SKM-1 (cell line): ENCODE data around the gene CCDC92B.
A peak's percentile ranks its signal among the peaks of the same experiment; 100 is the strongest.
"Not testable (repeated sequence)": the region's sequence is repeated elsewhere in the genome, so short reads cannot be mapped to it uniquely, and the experiment has no call there.

Source experiments
- DNase-seq: peaks from one replicate; lab custom pipeline; 2025; ENCODE audit not compliant: unreplicated experiment; lab: John Stamatoyannopoulos, UW

Gene CCDC92B

GRCh38 chr17:2749058-2749783 lies at the start of gene CCDC92B:
CCDC92B (minus strand) TSS chr17:2749652; CDS start chr17:2735145, 14,507 bp downstream.
- DNase-seq = no peak

- DNase-seq = no peak
Measured at GRCh38 chr17:2798678-2799077, 49.2 kb upstream of the CCDC92B start.

- DNase-seq = no peak
Measured at GRCh38 chr17:2798188-2798587, 48.7 kb upstream of the CCDC92B start.

- DNase-seq = no peak
Measured at GRCh38 chr17:2797637-2798036, 48.2 kb upstream of the CCDC92B start.

DNA sequence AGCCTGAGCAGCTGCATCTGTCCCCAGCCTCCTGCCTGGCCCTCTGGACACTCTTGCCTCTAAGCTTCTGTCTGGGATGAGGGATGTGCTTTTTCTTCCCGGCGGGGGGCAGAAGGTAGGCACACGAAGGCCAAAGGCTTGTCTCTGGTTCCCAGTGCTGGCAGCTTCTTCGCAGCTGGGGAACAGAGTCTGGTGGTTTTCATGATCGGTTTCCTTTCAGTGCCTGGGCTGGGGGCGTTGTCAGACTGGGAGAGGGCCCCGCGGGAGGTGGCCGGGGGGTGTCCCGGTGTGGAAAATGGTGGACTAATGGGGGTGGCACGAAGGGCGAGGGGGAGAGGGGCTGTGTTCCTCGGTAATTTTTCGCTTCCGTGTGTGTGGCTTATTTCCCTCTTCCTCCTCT lies 47.8 kb upstream of the CCDC92B start:
- no peak for DNase-seq

DNA sequence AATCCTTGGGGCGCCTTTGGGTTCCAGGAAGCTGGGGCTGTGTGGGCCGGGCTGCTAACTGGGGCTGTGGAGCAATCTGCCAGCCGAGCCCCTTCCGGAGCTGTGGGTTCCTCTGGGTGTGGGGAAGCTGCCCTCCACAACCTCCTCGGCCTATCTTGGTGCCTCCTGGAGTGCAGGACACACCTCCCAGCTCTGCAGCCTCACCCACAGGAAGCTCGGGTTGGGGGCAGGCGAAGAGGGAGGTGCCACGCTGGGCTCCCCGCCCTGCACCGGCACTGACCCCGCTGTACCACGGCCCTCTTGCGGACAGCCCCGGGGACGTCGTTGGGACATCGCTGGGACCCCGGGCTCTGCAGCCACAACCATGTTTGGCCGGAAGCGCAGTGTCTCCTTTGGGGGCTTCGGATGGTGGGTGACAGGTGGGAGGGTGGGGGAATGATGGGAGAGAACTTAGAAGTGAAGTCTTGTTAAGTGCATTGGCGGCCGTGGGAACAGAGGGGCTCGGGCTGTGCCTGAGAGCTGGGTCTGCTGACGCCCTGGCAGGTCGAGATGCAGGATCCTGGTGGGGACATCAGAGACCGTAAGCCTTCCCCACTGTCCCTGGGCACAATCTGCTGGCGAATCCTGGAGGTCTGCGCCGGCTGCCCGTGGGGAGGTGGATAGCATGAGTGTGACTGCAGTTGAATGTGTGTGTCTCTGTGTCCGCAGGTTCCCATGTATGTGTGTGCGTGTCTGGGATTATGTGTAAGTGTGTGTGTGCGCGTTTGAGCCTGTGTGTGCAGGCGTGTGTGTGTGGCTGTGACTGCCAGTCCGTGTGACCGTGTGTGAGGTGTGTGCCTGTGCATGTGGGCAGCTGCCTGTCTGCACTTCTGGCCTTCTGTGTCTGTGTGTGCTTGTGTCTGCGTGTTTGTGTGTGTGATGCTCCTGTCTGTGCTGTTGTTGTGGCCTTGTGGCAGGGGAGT lies 47.0 kb upstream of the CCDC92B start, which contains the start of gene RAP1GAP2:
RAP1GAP2 (plus strand) TSS at position 275 of the 962 bp plus-strand sequence; CDS start at position 365, 90 bp downstream.
- DNase-seq = peak; percentile 79

GRCh38 chr17:2795441-2796163 lies 46.1 kb upstream of the CCDC92B start:
- no peak for DNase-seq

DNA sequence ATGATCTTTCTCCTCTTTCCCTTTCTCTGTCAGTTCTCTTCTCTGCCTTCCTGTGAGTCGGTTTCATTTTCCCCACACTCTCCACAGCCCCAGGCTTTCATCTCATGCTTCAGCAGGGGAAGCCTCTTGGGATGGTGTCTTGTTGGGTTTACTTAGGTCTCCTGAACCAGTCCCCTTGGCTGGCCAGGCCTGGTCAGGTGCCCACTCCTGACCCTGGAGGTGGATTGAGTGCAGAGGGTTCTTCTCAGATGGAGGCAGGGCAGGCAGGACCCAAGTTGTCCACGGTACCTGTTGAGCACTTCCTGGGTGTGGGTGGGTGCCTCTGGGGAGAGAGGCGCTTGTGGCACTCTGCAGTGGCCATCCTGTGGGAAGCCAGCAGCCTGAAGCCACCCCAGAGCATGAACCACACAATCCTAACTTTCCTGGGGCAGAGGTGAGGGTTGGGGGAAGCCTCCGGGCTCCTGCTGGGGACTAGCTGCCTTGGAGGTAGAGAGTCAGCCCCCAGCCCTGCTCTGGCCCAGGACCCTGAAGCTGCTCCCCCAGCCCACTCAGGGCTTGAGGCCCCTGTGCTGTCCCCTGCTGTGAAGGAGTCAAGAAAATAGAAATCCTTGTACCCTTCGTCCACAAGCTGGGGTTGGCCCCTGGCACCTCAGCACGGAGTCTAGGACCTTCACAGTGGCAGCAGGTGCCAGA lies 44.8 kb upstream of the CCDC92B start:
- no peak for DNase-seq

- no peak for DNase-seq
Measured at GRCh38 chr17:2792366-2793169, 43.1 kb upstream of the CCDC92B start.

GRCh38 chr17:2789700-2790099 lies 40.2 kb upstream of the CCDC92B start:
- no peak for DNase-seq

DNA sequence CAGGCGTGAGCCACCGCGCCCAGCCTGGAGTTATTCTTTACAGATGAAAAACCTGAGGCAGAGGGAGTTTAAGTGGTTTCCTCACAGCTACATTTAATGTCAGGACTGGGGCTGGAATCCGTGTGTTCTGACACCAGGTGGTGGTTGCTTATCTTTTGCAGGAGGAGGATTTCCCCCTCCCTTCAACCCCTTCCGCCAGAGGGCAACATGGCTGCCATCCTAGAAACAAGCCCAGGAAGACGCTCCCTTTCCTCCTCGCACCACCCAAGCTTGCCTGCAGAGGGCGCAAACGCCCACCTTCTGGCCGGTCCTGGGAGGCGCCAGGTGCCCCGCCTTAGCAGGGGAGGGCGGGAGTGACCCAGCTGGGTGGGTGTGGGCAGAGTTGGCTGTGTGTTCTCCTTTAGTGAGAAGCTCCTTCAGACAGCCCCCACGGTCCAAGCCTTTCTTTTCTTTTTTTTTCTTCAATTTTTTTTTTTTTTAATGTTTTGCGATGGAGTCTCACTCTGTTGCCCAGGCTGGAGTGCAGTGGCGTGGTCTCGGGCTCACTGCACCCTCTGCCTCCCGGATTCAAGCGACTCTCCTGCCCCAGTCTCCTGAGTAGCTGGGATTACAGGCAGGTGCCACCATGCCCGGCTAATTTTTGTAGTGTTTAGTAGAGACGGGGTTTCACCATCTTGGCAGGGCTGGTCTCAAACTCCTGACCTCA lies 36.9 kb upstream of the CCDC92B start:
- DNase-seq = peak; percentile 10

DNA sequence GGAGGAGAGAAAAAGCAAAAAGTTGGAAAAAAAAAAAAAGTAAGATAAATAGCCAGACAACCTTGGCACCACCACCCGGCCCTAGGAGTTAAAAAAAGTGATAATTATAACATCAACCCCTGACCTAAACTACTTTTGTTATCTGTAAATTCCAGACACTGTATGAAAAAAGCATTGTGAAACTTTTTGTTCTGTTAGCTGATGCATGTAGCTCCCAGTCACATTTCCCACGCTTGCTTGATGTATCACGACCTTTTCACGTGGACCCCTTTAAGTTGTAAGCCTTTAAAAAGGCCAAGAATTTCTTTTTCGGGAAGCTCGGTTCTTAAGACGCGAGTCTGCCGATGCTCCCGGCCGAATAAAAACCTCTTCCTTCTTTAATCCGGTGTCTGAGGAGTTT lies 35.9 kb upstream of the CCDC92B start:
- not testable (repeated sequence) for DNase-seq

DNA sequence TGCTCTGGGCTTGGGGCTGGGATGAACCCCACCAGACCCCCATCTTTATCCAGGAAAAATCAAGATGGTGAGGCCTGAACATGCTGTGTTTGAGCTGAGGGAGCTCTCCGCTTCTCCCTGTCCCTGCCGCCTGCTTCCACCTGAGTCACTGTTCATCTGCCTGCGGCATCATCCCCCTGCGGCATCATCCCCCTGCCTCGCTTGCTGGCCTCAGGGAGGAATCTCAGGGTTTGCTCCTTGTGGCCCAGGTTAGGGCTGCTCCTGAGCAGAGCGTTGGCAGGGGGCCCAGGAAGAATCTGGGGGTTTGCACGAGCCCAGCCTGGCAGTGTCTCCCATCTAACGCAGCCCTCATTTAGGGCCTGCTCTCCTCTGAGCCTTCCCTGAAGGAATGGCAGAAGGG lies 35.4 kb upstream of the CCDC92B start:
- no peak for DNase-seq

- DNase-seq = no peak
Measured at GRCh38 chr17:2783310-2784030, 34.0 kb upstream of the CCDC92B start.

DNA sequence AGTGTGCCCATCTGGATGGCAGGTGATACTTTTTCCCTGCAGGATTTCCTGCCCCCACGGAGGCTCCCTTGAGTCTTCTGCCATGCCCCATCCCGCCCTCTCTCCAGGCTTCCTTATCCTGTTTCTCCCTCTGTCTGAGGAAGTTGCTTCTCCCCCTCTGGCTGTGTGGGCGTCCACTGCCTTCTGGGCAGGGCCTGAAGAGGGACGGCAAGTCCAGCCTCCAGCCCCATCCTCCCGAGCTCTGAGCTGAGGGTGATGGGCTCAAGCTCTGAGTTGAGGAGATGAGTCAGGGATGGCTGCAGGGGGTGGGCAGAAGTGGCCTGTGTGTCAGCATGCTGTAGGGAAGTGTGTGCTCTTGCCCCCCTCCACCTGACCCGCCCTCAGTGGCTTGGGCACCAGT lies 32.6 kb upstream of the CCDC92B start:
- DNase-seq = no peak

DNA sequence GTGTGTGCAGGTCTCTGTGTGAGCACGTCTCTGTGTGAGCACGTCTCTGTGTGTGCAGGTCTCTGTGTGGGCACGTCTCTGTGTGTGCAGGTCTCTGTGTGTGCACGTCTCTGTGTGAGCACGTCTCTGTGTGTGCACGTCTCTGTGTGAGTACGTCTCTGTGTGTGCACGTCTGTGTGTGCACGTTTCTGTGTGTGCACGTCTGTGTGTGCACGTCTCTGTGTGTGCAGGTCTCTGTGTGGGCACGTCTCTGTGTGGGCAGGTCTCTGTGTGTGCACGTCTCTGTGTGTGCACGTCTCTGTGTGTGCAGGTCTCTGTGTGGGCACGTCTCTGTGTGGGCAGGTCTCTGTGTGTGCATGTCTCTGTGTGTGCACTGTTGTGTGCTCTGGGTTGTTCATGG lies 32.1 kb upstream of the CCDC92B start:
- DNase-seq = not testable (repeated sequence)

GRCh38 chr17:2780931-2781454 lies 31.5 kb upstream of the CCDC92B start:
- DNase-seq = no peak

- DNase-seq = no peak
Measured at GRCh38 chr17:2780256-2780655, 30.8 kb upstream of the CCDC92B start.
